ENCODE data around the gene TCTN1.
"Not testable (repeated sequence)": the region's sequence is repeated elsewhere in the genome, so short reads cannot be mapped to it uniquely, and the experiment has no call there.

TCTN1 gene

GRCh38 chr12:110585231-110585799, 28.6 kb upstream of the TCTN1 start:
- peak; percentile 87 for DNase-seq (ENCODE audit: low read depth)

- DNase-seq (ENCODE audit: low read depth), result not testable (repeated sequence)
These were observed 26.8 kb upstream of the TCTN1 start for GRCh38 chr12:110587102-110587501.

- no peak for DNase-seq (ENCODE audit: low read depth)
These were observed 23.9 kb upstream of the TCTN1 start for GRCh38 chr12:110590059-110590458.

- DNase-seq (ENCODE audit: low read depth), result peak; percentile 58
These were observed 23.1 kb upstream of the TCTN1 start for GRCh38 chr12:110590806-110591326.

GRCh38 chr12:110591451-110592051, 22.4 kb upstream of the TCTN1 start:
- DNase-seq (ENCODE audit: low read depth), result no peak

- DNase-seq (ENCODE audit: low read depth), result no peak
These were observed 21.9 kb upstream of the TCTN1 start for GRCh38 chr12:110592078-110592477.

GRCh38 chr12:110592919-110593318, 21.0 kb upstream of the TCTN1 start:
- not testable (repeated sequence) for DNase-seq (ENCODE audit: low read depth)

GRCh38 chr12:110597885-110598284, 16.0 kb upstream of the TCTN1 start:
- DNase-seq (ENCODE audit: low read depth), result no peak

- no peak for DNase-seq (ENCODE audit: low read depth)
These were observed 14.6 kb upstream of the TCTN1 start for GRCh38 chr12:110599334-110599733.

GRCh38 chr12:110600254-110600653, 13.7 kb upstream of the TCTN1 start:
- peak; percentile 75 for DNase-seq (ENCODE audit: low read depth)

GRCh38 chr12:110602085-110602814, 11.7 kb upstream of the TCTN1 start:
- peak; percentile 41 for DNase-seq (ENCODE audit: low read depth)

GRCh38 chr12:110606253-110606611, 7.7 kb upstream of the TCTN1 start:
- DNase-seq (ENCODE audit: low read depth), result no peak

GRCh38 chr12:110613071-110613770, 708 bp upstream of the TCTN1 start:
- DNase-seq (ENCODE audit: low read depth), result no peak

- DNase-seq (ENCODE audit: low read depth), result no peak
These were observed 1.2 kb downstream of the TCTN1 start for GRCh38 chr12:110615171-110615570.

- DNase-seq (ENCODE audit: low read depth), result no peak
These were observed 2.7 kb downstream of the TCTN1 start for GRCh38 chr12:110616471-110617115.

GRCh38 chr12:110619534-110619953, 5.6 kb downstream of the TCTN1 start:
- no peak for DNase-seq (ENCODE audit: low read depth)

- no peak for DNase-seq (ENCODE audit: low read depth)
These were observed 8.7 kb downstream of the TCTN1 start for GRCh38 chr12:110622582-110622981.

- DNase-seq (ENCODE audit: low read depth), result no peak
These were observed 13.7 kb downstream of the TCTN1 start for GRCh38 chr12:110627500-110628195.

- no peak for DNase-seq (ENCODE audit: low read depth)
These were observed 21.1 kb downstream of the TCTN1 start for GRCh38 chr12:110635055-110635454.

GRCh38 chr12:110636516-110636915, 22.6 kb downstream of the TCTN1 start:
- DNase-seq (ENCODE audit: low read depth), result no peak

- DNase-seq (ENCODE audit: low read depth), result no peak
These were observed 24.0 kb downstream of the TCTN1 start for GRCh38 chr12:110637869-110638441.
